ENCODE measurements around the gene ZXDC.

DNA sequence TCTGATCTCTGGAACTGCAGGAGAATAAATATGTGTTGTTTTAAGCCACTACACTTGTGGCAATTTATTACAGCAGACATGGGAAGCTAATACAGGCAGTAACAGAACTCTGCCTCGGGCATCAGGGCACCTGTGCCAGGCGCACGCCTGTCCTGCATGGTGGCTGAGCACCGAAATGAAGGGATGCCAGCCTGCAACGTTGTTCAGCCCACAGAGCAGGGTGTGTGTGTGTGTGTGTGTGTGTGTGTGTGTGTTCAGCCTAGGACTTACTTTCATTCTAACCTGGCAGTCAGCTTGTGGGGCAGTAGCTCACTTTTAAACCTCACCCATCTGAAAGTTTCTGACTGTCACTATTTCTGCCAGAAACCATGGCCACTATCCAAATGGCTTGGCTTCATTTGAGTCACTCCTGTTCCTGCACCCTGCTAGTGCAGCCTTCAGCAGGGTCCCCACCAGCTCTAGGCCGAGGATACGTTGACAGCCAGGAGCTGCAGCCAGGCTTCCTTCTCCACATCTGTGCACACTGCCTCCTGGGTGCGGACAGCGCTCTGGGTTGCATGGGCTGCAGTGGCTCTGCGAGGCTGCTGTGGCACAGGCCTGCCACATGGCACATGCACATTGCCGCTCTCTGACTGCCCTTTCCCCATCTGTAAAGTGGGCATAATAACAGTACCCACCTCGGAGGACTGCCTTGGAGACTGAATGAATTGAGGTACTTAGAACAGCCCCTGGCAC, 37.4 kb upstream of the ZXDC start:
- TF ChIP-seq CTCF (conservative IDR thresholded peaks at IDR 0.05; ENCODE audit: low read depth, low read length) (no peak), EZH2 (IDR thresholded peaks at IDR 0.05; ENCODE audit: borderline replicate concordance, low read depth, low read length, poor library complexity, severe bottlenecking) (no peak)
